ENCODE data around the gene ARMC9.

DNA sequence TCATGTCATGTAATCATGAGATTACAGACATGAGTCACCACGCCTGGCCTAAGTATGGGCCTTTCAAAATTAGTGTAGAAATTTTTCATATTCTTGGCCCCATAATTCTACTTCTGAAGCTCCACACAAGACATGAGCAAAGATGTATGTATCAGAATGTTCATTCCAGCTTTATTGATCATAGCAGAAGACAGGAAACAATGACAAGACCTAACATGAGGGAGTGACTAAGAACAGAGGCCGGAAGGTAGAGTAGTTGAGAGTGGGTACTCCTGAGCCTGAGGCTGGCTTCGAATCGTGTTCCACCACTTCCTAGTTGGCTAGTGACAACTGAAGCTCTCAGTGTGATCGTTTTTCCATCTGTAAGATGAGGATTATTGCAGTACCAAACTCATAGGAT lies 89.3 kb downstream of the ARMC9 start:
- TF ChIP-seq, protein P1, sequence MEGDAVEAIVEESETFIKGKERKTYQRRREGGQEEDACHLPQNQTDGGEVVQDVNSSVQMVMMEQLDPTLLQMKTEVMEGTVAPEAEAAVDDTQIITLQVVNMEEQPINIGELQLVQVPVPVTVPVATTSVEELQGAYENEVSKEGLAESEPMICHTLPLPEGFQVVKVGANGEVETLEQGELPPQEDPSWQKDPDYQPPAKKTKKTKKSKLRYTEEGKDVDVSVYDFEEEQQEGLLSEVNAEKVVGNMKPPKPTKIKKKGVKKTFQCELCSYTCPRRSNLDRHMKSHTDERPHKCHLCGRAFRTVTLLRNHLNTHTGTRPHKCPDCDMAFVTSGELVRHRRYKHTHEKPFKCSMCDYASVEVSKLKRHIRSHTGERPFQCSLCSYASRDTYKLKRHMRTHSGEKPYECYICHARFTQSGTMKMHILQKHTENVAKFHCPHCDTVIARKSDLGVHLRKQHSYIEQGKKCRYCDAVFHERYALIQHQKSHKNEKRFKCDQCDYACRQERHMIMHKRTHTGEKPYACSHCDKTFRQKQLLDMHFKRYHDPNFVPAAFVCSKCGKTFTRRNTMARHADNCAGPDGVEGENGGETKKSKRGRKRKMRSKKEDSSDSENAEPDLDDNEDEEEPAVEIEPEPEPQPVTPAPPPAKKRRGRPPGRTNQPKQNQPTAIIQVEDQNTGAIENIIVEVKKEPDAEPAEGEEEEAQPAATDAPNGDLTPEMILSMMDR (IDR thresholded peaks at IDR 0.05) = no peak
- no peak for TF ChIP-seq POLR2A (IDR thresholded peaks at IDR 0.05)

Measured in testis (tissue), 2 donors.